ENCODE measurements around the gene STK17B. TPM values are rescaled to one million over a fixed set of nuclear protein-coding genes. Genes with fewer than 3 reads are reported as not detected.

STK17B gene
- total RNA-seq, 1 donor from 2014 or later, result 15.7 TPM

- no peak overlapping the region for H3K4me3 ChIP-seq (ENCODE audit: low read depth, low read length)
- no peak for DNase-seq (ENCODE audit: low read depth)
- TF ChIP-seq CTCF (conservative IDR thresholded peaks at IDR 0.05; ENCODE audit: low read depth, low read length), result no peak
Measured at GRCh38 chr2:196213252-196213980, 42.0 kb upstream of the STK17B start.

GRCh38 chr2:196208915-196209314, 37.5 kb upstream of the STK17B start:
- DNase-seq (ENCODE audit: low read depth), result no peak
- TF ChIP-seq CTCF (conservative IDR thresholded peaks at IDR 0.05; ENCODE audit: low read depth, low read length), result no peak
- no peak overlapping the region for H3K4me3 ChIP-seq (ENCODE audit: low read depth, low read length)

GRCh38 chr2:196206804-196207203, 35.4 kb upstream of the STK17B start:
- no peak for DNase-seq (ENCODE audit: low read depth)
- no peak overlapping the region for H3K4me3 ChIP-seq (ENCODE audit: low read depth, low read length)
- TF ChIP-seq CTCF (conservative IDR thresholded peaks at IDR 0.05; ENCODE audit: low read depth, low read length), result no peak

GRCh38 chr2:196205881-196206435, 34.6 kb upstream of the STK17B start:
- no peak for DNase-seq (ENCODE audit: low read depth)
- no peak for TF ChIP-seq CTCF (conservative IDR thresholded peaks at IDR 0.05; ENCODE audit: low read depth, low read length)
- no peak overlapping the region for H3K4me3 ChIP-seq (ENCODE audit: low read depth, low read length)

- H3K4me3 ChIP-seq (ENCODE audit: low read depth, low read length), result no peak overlapping the region
- DNase-seq (ENCODE audit: low read depth), result no peak
- no peak for TF ChIP-seq CTCF (conservative IDR thresholded peaks at IDR 0.05; ENCODE audit: low read depth, low read length)
Measured at GRCh38 chr2:196205011-196205766, 33.8 kb upstream of the STK17B start.

- no peak for DNase-seq (ENCODE audit: low read depth)
- no peak overlapping the region for H3K4me3 ChIP-seq (ENCODE audit: low read depth, low read length)
- TF ChIP-seq CTCF (conservative IDR thresholded peaks at IDR 0.05; ENCODE audit: low read depth, low read length), result no peak
Measured at GRCh38 chr2:196201229-196202009, 30.0 kb upstream of the STK17B start.
